ENCODE measurements around the gene ST3GAL4.

The ST3GAL4 gene

DNA sequence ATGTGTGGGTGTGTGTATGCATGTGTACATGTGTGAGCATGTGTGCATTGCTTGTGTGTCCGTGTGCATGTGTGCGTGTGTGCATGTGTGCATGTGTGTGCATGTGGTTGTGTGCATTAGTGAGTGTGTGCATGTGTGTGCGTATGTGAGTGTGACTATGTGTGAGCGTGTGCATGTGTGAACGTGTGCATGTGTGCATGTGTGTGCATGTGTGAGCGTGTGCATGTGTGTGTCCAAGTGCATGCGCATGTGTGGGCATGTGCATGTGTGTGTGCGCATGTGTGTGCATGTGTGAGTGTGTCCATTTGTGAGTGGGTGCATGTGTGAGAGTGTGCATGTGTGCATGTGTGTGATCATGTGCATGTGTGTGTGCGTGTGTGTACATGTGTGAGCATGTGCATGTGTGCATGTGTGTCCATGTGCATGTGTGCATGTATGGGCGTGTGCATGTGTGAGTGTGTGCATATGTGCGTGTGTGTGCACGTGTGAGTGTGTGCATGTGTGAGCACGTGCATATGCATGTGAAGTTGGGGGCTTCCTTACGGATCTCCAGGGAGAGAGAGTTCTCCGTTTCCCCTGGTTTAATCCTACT is 95.8 kb downstream of the ST3GAL4 start:
- Mint-ChIP-seq H3K27ac (no peak overlapping the region), H3K9me3 (ENCODE audit: low read depth) (no peaks in the 10 kb centered on the region)

DNA sequence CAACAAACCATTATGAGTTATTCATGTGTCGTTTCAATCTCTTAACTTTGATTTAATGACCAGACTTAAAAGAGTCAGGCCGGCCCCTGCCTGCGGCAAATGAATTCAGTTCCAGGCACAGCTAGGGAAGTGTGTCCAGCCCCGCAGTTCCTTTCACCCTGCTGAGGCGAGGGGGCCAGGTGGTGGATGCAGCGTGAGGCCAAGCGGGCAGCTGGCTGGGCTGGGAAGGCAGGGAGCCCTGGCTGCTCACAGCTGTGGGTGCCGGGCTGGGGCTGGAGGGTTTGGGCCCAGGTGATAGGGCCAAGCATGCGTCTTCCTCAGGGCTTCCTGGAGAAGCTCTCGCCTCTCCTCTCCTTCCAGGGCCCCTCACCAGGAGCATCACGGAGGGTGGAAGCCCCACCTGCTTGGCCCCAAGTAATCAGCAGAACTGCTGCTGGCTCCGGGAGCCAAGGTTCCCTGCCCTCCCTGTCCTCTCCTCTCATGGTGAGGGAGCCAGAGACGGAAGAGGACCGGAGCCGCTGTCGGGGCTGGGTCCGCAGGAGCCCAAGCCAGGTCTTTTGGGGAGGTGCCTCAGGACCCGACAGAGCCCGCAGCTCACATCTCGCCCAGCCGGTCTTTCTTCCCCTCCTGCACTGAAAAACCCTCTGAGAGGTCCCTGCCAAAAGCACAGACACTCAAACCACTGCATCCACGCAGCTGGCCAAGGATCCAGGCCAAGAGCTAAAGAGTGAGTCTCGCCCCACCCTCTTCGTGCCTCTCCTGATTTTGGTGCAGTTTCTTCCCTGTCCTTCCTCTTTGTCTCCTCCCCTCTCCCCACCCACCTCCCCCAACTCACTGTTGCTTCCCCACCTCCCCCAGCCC is 97.0 kb downstream of the ST3GAL4 start:
- Mint-ChIP-seq H3K27ac (no peak overlapping the region), H3K36me3 (no peaks in the 10 kb centered on the region), H3K27me3 (no peaks in the 10 kb centered on the region), H3K4me1 (ENCODE audit: low read depth) (no peaks in the 10 kb centered on the region), H3K4me3 (no peak overlapping the region), H3K9me3 (ENCODE audit: low read depth) (no peaks in the 10 kb centered on the region)

More for the DNA sequence above, 95.8 kb downstream of the ST3GAL4 start:
- Mint-ChIP-seq H3K27me3 (no peaks in the 10 kb centered on the region), H3K36me3 (no peaks in the 10 kb centered on the region), H3K4me3 (no peak overlapping the region), H3K4me1 (ENCODE audit: low read depth) (no peaks in the 10 kb centered on the region)

DNA sequence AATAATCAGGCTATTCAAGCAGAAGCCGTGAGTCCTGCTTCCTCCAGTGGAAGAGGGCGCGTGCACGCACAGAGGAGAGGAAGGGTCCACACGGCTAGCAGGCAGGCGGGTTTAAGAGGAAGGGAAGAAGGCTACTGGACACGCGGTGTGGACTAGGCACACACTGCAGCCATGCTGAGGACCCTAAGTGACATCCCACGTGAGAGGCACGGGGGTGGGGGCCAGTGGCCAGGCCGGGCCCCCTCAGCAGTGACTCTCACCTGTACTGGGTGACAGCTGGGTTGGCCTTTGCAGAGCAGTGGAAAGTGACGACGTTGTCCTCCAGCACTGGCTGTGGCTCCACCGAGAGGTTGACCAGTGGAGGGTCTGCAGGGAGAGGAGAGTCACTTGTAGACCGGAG is 100.6 kb downstream of the ST3GAL4 start:
- Mint-ChIP-seq H3K4me1 (ENCODE audit: low read depth) (no peaks in the 10 kb centered on the region), H3K9me3 (ENCODE audit: low read depth) (no peaks in the 10 kb centered on the region), H3K27me3 (no peaks in the 10 kb centered on the region), H3K27ac (no peak overlapping the region), H3K36me3 (no peaks in the 10 kb centered on the region), H3K4me3 (no peak overlapping the region)

DNA sequence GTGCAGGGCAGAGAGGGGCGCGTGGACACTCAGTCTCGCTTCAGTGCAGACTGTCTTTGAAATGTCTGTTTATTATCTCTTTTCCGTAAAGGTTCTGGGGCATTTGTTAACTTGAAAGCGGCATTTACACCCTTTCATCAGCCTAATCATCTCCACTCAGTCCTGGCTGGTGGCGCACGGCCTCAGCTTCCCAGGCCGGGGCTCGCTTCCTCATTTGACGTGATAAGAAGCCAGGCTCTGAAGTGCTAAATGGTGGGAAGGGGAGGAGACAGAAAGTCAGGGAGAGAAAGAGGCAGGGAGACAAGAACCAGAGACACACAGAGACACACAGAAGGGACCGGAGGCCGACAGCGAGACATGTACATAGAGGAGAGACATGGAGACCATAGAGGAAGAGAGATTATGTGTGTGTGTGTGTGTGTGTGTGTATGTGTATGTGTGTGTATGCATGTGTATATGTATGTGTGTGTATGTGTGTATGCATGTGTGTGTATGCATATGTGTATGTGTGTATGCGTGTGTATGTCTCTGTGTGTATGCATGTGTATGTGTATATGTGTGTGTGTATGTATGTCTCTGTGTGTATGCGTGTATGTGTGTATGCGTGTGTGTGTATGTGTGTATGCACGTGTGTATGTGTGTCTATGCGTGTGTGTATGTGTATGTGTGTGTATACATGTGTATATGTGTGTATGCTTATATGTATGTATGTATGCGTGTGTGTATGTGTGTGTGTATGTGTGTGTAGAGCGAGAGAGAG is 101.5 kb downstream of the ST3GAL4 start:
- Mint-ChIP-seq H3K27me3 (no peaks in the 10 kb centered on the region), H3K27ac (no peak overlapping the region), H3K4me3 (no peak overlapping the region), H3K36me3 (no peaks in the 10 kb centered on the region), H3K4me1 (ENCODE audit: low read depth) (no peaks in the 10 kb centered on the region), H3K9me3 (ENCODE audit: low read depth) (no peaks in the 10 kb centered on the region)

DNA sequence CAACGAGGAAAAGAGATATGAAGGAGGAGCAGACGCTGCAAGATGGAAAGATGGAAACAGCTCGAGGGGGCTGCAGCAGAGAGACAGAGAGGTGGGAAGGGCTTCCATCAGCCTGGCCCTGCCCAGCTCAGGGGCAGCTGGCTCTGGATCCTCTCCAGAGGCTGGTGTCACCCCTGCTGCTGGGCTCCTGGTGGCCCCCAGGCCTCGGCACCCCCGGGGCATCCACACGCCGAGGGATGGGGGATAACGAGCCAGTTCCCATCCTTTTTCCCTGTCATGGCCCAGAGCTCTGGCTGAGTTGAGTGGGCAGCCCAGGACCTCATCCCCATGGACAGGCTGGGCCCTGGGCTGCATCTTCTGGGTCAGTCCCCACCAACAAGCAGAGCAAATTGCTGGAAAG is 102.3 kb downstream of the ST3GAL4 start:
- H3K36me3 Mint-ChIP-seq: no peaks in the 10 kb centered on the region
- H3K9me3 Mint-ChIP-seq (ENCODE audit: low read depth): no peaks in the 10 kb centered on the region
- no peak overlapping the region for H3K27ac Mint-ChIP-seq
- no peaks in the 10 kb centered on the region for H3K4me1 Mint-ChIP-seq (ENCODE audit: low read depth)
- no peak overlapping the region for H3K4me3 Mint-ChIP-seq
- no peaks in the 10 kb centered on the region for H3K27me3 Mint-ChIP-seq

DNA sequence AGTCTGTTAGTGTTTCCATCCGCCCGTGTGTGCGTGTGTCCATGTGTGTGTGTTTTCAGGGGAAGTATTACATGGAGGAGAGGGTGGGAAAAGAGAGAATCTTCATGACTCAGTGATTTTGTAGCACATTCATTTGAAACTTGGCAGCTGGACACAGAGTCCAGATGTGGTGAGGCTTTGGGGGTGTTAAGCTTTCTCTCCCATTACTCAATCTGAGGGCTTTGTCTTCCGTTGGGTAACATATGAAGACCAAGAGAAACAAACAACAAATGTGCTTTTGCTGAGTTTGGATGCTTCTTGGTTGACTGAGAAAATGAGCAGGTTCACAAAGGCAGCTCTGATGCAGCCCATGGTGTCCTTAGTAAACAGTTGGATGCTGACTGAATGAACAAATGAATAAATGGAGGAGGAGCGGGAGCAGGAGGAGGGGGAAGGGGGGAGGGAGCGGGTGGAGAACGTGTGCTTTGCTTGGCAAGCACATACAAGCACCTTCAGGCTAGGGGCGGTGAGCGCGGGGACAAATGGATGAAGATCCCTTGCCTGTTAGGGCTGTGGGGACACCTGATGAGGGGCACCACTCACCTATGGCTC is 104.3 kb downstream of the ST3GAL4 start:
- Mint-ChIP-seq H3K9me3 (ENCODE audit: low read depth) (no peaks in the 10 kb centered on the region), H3K27me3 (no peaks in the 10 kb centered on the region), H3K4me1 (ENCODE audit: low read depth) (no peaks in the 10 kb centered on the region), H3K27ac (no peak overlapping the region), H3K4me3 (no peak overlapping the region), H3K36me3 (no peaks in the 10 kb centered on the region)

DNA sequence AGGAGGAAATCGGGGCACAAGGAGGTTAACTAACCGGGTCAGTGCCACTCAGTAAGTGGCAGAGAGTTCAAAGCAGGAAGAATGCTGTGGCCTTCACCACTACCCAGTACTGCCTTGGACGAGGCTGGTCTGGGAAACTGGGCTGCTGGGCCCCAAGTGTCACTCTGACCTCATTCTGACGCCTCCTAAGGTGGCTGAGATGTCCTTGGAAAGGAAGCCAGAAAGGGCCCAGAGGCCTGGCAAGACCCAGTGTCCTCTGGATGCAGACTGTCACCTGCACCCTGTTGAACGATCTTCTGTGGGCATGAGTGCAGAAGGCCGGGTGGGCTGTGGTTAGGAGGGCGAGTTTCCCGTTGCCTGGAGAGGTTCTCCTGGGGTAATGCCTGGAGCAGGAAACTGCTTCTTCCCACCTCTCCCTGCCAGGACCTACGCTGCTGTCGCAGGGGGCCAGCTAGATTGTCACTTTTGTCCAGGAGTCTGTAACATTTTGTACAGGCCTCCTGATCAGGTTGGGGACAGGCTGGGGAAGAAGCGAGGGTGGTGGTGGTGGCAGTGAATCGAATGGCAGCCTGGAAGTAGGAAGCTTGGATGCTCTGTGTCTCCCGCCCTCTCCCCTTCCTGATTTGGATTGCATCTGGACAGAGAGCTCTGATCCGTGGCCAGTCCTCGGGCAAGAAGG is 105.1 kb downstream of the ST3GAL4 start:
- H3K4me1 Mint-ChIP-seq (ENCODE audit: low read depth): peaks cover 3% of the 10 kb centered on the region
- H3K27me3 Mint-ChIP-seq: no peaks in the 10 kb centered on the region
- no peak overlapping the region for H3K4me3 Mint-ChIP-seq
- H3K9me3 Mint-ChIP-seq (ENCODE audit: low read depth): no peaks in the 10 kb centered on the region
- no peak overlapping the region for H3K27ac Mint-ChIP-seq
- H3K36me3 Mint-ChIP-seq: no peaks in the 10 kb centered on the region

DNA sequence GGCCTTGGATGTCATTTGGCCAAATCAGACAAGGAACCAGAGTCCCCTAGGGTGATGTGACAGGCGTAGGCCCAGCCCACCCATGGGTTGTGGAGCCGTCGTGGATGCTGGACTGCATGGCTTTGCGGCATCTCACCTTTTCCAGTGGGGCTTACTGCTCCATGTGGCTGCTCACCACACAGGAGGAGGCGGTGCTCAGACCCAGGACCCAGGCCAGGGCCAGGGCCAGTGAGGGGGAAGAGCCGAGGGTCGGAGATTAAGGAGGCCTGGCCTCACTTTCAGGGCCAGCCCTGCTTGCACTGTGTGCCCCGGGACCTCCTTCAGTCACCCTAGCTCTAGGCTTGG is 105.6 kb downstream of the ST3GAL4 start:
- Mint-ChIP-seq H3K36me3 (no peaks in the 10 kb centered on the region), H3K27me3 (no peaks in the 10 kb centered on the region), H3K27ac (no peak overlapping the region), H3K9me3 (ENCODE audit: low read depth) (no peaks in the 10 kb centered on the region), H3K4me1 (ENCODE audit: low read depth) (peaks cover 8% of the 10 kb centered on the region), H3K4me3 (no peak overlapping the region)

DNA sequence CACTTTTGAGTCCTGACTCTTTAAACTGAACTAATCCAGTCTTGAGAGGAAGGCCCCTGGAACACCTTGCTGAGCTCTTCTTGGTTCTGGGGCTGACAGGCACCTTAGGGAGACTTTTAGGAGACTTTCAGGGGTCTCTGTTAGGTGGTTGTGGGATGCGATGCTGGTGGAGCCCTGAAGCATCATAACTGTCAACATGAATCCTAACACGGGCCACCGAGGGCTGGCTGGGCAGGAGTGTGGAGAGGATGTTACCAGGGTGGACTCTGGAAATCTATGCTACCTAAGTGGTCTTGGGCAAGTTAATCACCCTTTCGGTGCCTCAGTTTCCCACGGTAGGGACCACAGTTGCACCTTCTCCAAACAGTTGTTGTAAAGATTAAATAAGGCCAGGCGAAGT is 106.5 kb downstream of the ST3GAL4 start:
- Mint-ChIP-seq H3K9me3 (ENCODE audit: low read depth) (no peaks in the 10 kb centered on the region), H3K36me3 (no peaks in the 10 kb centered on the region), H3K4me3 (no peak overlapping the region), H3K27ac (no peak overlapping the region), H3K27me3 (no peaks in the 10 kb centered on the region), H3K4me1 (ENCODE audit: low read depth) (peaks cover 12% of the 10 kb centered on the region)

DNA sequence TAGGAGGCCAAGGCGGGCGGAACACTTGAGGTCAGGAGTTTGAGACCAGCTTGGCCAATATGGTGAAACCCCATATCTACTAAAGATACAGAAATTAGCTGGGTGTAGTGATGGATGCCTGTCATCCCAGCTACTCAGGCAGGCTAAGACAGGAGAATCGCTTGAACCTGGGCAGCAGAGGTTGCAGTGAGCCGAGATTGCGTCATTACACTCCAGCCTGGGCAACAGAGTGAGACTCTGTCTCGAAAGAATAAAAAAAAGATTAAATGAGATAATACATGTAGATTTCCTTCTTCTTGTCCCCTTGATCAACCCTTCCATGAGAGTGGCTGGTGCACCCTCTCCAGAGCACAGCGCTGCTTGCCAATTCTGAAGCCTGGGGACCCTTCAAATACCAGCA is 106.9 kb downstream of the ST3GAL4 start:
- Mint-ChIP-seq H3K27ac (no peak overlapping the region), H3K27me3 (no peaks in the 10 kb centered on the region), H3K36me3 (no peaks in the 10 kb centered on the region), H3K9me3 (ENCODE audit: low read depth) (no peaks in the 10 kb centered on the region), H3K4me1 (ENCODE audit: low read depth) (peaks cover 12% of the 10 kb centered on the region), H3K4me3 (no peak overlapping the region)

Measured in activated naive CD8-positive, alpha-beta T cell (primary cell).